Bronchial epithelial cell (primary cell): ENCODE measurements around the gene VWF. TPM values are rescaled to one million over a fixed set of nuclear protein-coding genes. Genes with fewer than 3 reads are reported as not detected.

ENCODE experiments used
- DNase-seq: peaks from one replicate; pipeline ENCODE4 v3.0.0-alpha.2; 2010; ENCODE audit warnings: low read depth
- FAIRE-seq: peaks from 2 replicates; lab custom pipeline; 2011; peaks lifted over from hg19 to GRCh38; lab: Jason Lieb, UNC
- H3K27me3 ChIP-seq: 2 replicates; pipeline ENCODE4 v1.5.1; 2011; ENCODE audit warnings: low read length; ENCODE audit not compliant: control insufficient read depth, insufficient read depth
- H3K36me3 ChIP-seq: 2 replicates; pipeline ENCODE4 v1.5.1; 2011; ENCODE audit warnings: low read length; ENCODE audit not compliant: control insufficient read depth, insufficient read depth
- H3K4me3 ChIP-seq: 2 replicates; pipeline ENCODE4 v1.5.1; 2011; ENCODE audit warnings: mild to moderate bottlenecking, low read depth, low read length, control low read depth
- total RNA-seq: library from RNA; depleted of rRNA; stranded (reverse); fragments of >200 nt; gene quantifications from 2 replicates; pipeline ENCODE4 v1.2.1, GENCODE V29; 2014
- TF ChIP-seq, protein P1 (sequence below): IDR thresholded peaks from 2 replicates; pipeline ENCODE4 v1.5.1; 2011; ENCODE audit warnings: mild to moderate bottlenecking, moderate library complexity, low read length, control low read depth, inconsistent platforms; ENCODE audit not compliant: insufficient read depth, severe bottlenecking

The VWF gene
- total RNA-seq, 1 donor from 2014 or later, result 0.26 TPM

GRCh38 chr12:5969156-5969973, 155.1 kb downstream of the VWF start:
- Histone ChIP-seq H3K36me3 (no peaks in the 10 kb centered on the region), H3K27me3 (no peaks in the 10 kb centered on the region), H3K4me3 (no peak overlapping the region)
- TF ChIP-seq, protein P1, sequence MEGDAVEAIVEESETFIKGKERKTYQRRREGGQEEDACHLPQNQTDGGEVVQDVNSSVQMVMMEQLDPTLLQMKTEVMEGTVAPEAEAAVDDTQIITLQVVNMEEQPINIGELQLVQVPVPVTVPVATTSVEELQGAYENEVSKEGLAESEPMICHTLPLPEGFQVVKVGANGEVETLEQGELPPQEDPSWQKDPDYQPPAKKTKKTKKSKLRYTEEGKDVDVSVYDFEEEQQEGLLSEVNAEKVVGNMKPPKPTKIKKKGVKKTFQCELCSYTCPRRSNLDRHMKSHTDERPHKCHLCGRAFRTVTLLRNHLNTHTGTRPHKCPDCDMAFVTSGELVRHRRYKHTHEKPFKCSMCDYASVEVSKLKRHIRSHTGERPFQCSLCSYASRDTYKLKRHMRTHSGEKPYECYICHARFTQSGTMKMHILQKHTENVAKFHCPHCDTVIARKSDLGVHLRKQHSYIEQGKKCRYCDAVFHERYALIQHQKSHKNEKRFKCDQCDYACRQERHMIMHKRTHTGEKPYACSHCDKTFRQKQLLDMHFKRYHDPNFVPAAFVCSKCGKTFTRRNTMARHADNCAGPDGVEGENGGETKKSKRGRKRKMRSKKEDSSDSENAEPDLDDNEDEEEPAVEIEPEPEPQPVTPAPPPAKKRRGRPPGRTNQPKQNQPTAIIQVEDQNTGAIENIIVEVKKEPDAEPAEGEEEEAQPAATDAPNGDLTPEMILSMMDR, result no peak
- DNase-seq (no peak), FAIRE-seq (no peak)

GRCh38 chr12:5967645-5968415, 156.6 kb downstream of the VWF start:
- no peak overlapping the region for H3K4me3 ChIP-seq
- TF ChIP-seq, protein P1, result no peak
- H3K36me3 ChIP-seq, result no peaks in the 10 kb centered on the region
- H3K27me3 ChIP-seq, result no peaks in the 10 kb centered on the region
- DNase-seq (no peak), FAIRE-seq (no peak)

DNA sequence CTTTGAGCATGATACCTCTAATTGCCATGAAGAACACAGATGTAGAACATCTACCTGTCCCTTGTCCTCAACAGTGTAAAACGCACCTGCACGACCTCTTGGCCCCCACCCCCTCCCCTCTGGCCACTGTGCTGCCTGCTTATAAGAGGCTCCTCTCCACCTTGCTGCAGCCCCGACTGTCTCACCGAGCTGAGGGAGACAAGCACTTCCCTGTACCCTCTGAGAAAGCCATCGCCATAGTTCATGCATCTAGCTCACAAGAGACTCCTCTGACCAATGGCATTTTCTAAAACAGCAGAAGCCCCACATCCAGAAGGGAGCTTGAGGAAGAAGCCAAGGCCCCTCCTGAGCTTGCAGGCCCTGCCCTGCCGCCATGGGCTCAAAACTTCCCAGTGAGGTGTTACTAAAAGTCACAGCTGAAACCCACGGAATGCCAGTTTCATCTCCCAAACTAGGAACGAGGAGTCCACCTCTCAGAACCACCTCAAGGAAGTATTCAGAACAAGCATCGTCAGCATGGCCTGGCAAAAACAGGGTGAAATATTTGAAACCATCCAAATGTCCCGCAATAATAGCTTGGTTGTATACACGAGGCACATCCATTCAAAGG, 157.9 kb downstream of the VWF start:
- no peaks in the 10 kb centered on the region for H3K36me3 ChIP-seq
- H3K27me3 ChIP-seq, result no peaks in the 10 kb centered on the region
- TF ChIP-seq, protein P1, result no peak
- no peak for DNase-seq
- no peak overlapping the region for H3K4me3 ChIP-seq
- FAIRE-seq, result no peak

GRCh38 chr12:5965950-5966383, 158.5 kb downstream of the VWF start:
- Histone ChIP-seq H3K27me3 (no peaks in the 10 kb centered on the region), H3K36me3 (no peaks in the 10 kb centered on the region), H3K4me3 (no peak overlapping the region)
- FAIRE-seq (no peak), DNase-seq (peak; percentile 19)
- TF ChIP-seq, protein P1, result peak; percentile 91

DNA sequence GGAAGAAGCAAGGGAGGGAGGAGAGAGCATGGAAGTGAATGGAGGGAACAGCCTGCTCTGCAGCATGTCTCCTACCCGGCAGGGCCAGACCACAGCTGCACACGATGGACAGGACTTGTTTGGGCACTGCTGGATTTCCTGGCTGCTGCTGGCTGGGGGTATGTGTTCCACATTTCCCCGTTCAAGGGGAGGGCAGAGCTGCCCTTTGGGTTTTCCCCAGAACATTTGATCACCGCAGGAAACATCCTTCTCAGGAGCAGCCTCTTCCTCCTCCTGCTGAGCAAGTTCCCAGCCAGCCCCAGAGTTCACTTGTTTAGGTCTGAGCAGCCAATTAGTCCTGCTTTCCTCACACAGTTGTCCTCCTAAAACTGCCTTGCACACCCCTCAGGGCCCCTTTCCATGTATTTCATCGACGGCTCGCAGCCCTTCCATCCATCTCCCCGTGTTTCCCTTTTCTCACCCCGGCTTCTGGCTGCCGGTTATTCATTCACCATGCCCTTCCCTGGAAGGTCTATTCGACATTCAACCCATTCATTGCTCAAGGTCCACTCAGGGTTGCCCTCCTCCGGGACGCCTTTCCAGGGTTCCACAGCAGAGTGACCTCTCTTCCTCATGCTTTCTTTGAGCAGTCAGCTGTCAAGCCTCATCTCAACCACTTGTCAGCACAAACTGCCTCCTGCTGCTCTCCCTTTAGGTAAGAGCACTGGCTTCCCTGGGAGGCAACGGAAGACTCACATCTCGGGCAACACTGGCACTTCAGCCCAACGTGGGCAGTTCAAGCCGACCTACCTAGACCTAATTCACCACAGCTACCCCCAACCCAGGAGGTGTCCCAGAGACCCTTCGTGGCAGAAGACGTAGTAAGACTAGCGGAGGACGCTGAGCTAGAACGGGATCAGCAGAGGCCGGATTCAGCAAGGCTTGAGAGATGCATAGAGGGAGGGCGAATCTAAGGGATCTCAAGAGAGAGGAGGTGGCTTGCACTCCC, 159.3 kb downstream of the VWF start:
- Histone ChIP-seq H3K36me3 (no peaks in the 10 kb centered on the region), H3K4me3 (no peak overlapping the region), H3K27me3 (no peaks in the 10 kb centered on the region)
- DNase-seq (peak; percentile 26), FAIRE-seq (no peak)
- TF ChIP-seq, protein P1, result no peak
